Activated CD8-positive, alpha-beta memory T cell treated with anti-CD3 and anti-CD28 coated beads for 4 hours (primary cell): ENCODE results near the gene CABP1.
A peak's percentile ranks its signal among the peaks of the same experiment; 100 is the strongest.
"Not testable (repeated sequence)": the region's sequence is repeated elsewhere in the genome, so short reads cannot be mapped to it uniquely, and the experiment has no call there.

Source experiments
- DNase-seq, 2 donors: peaks; one replicate each; pipeline ENCODE4 v3.0.0-alpha.2; 2020; ENCODE audit warnings: low read depth in 2 of 2

CABP1 gene

GRCh38 chr12:120668091-120668867 is 27.9 kb downstream of the CABP1 start:
- DNase-seq = no peak

- no peak for DNase-seq
These were observed 28.7 kb downstream of the CABP1 start for GRCh38 chr12:120668868-120669840.

- DNase-seq = not testable (repeated sequence)
These were observed 29.8 kb downstream of the CABP1 start for GRCh38 chr12:120670237-120670636.

GRCh38 chr12:120670667-120671066 is 30.2 kb downstream of the CABP1 start:
- DNase-seq = no peak

GRCh38 chr12:120674097-120674636 is 33.7 kb downstream of the CABP1 start:
- DNase-seq = no peak

GRCh38 chr12:120677765-120678473 is 37.5 kb downstream of the CABP1 start:
- no peak for DNase-seq

- no peak for DNase-seq
These were observed 38.1 kb downstream of the CABP1 start for GRCh38 chr12:120678572-120678971.

GRCh38 chr12:120680165-120680738 is 39.8 kb downstream of the CABP1 start:
- DNase-seq = no peak

- DNase-seq = no peak
These were observed 44.1 kb downstream of the CABP1 start for GRCh38 chr12:120684523-120684932.

GRCh38 chr12:120685522-120685921 is 45.1 kb downstream of the CABP1 start:
- no peak for DNase-seq

- DNase-seq = peak; percentile 93 to 97
These were observed 45.8 kb downstream of the CABP1 start for GRCh38 chr12:120686151-120686689.

GRCh38 chr12:120686690-120687577 is 46.5 kb downstream of the CABP1 start, which contains the start of gene MLEC:
Gene MLEC (plus strand): TSS chr12:120687149. CDS start chr12:120687297, 148 bp downstream.
- DNase-seq = peak; percentile 96 to 98

GRCh38 chr12:120687578-120688289 is 47.3 kb downstream of the CABP1 start:
- peak in 1 of 2 donors; percentile 13 for DNase-seq

GRCh38 chr12:120688527-120689071 is 48.2 kb downstream of the CABP1 start:
- DNase-seq = no peak

GRCh38 chr12:120689397-120690082 is 49.1 kb downstream of the CABP1 start:
- no peak for DNase-seq

- no peak for DNase-seq
These were observed 49.6 kb downstream of the CABP1 start for GRCh38 chr12:120690083-120690450.

GRCh38 chr12:120690978-120691377 is 50.6 kb downstream of the CABP1 start:
- no peak for DNase-seq

- no peak for DNase-seq
These were observed 52.2 kb downstream of the CABP1 start for GRCh38 chr12:120692524-120693033.
